Measurements from ENCODE around the gene CLEC3B.

The CLEC3B gene

GRCh38 chr3:45082142-45082538 is 56.0 kb downstream of the CLEC3B start:
- H3K4me2 ChIP-seq (ENCODE audit: low read depth, low read length, poor library complexity, severe bottlenecking) = no peak overlapping the region
- no peaks in the 10 kb centered on the region for H3F3A ChIP-seq (ENCODE audit: low read depth)
- no peaks in the 10 kb centered on the region for H3K9me3 ChIP-seq (ENCODE audit: insufficient read depth, low read depth, low read length)
- H3K79me2 ChIP-seq (ENCODE audit: insufficient read depth, low read length) = no peaks in the 10 kb centered on the region
- H3K9me2 ChIP-seq (replicated peaks; ENCODE audit: low read depth, low read length) = no peaks in the 10 kb centered on the region
- no peaks in the 10 kb centered on the region for H4K20me1 ChIP-seq (ENCODE audit: insufficient read depth, low read length, poor library complexity, severe bottlenecking)
- no peak for TF ChIP-seq CTCF (conservative IDR thresholded peaks at IDR 0.05; ENCODE audit: low read length)
- TF ChIP-seq EZH2phosphoT487 (IDR thresholded peaks at IDR 0.05; ENCODE audit: borderline replicate concordance) = no peak
- no peak overlapping the region for H3K9ac ChIP-seq (ENCODE audit: low read depth, low read length, poor library complexity, severe bottlenecking)
- no peaks in the 10 kb centered on the region for H3K36me3 ChIP-seq (ENCODE audit: insufficient read depth, low read length)
- no peak overlapping the region for H2AFZ ChIP-seq (ENCODE audit: low read length)
- peaks cover 14% of the 10 kb centered on the region for H3K4me1 ChIP-seq (ENCODE audit: insufficient read depth, low read length, poor library complexity, severe bottlenecking)
- H3K27me3 ChIP-seq (ENCODE audit: insufficient read depth, low read length, poor library complexity, severe bottlenecking) = no peaks in the 10 kb centered on the region
- H3K4me3 ChIP-seq (ENCODE audit: low read length, poor library complexity, severe bottlenecking) = no peak overlapping the region

- Histone ChIP-seq H2AFZ (ENCODE audit: low read length) (no peak overlapping the region), H3K9me3 (ENCODE audit: insufficient read depth, low read depth, low read length) (no peaks in the 10 kb centered on the region), H3K79me2 (ENCODE audit: insufficient read depth, low read length) (no peaks in the 10 kb centered on the region), H3K9ac (ENCODE audit: low read depth, low read length, poor library complexity, severe bottlenecking) (no peak overlapping the region), H3K36me3 (ENCODE audit: insufficient read depth, low read length) (no peaks in the 10 kb centered on the region), H3K4me1 (ENCODE audit: insufficient read depth, low read length, poor library complexity, severe bottlenecking) (peaks cover 14% of the 10 kb centered on the region), H3K4me3 (ENCODE audit: low read length, poor library complexity, severe bottlenecking) (no peak overlapping the region), H3F3A (ENCODE audit: low read depth) (no peaks in the 10 kb centered on the region), H3K9me2 (replicated peaks; ENCODE audit: low read depth, low read length) (no peaks in the 10 kb centered on the region), H3K27me3 (ENCODE audit: insufficient read depth, low read length, poor library complexity, severe bottlenecking) (no peaks in the 10 kb centered on the region), H3K4me2 (ENCODE audit: low read depth, low read length, poor library complexity, severe bottlenecking) (no peak overlapping the region), H4K20me1 (ENCODE audit: insufficient read depth, low read length, poor library complexity, severe bottlenecking) (no peaks in the 10 kb centered on the region)
- TF ChIP-seq EZH2phosphoT487 (IDR thresholded peaks at IDR 0.05; ENCODE audit: borderline replicate concordance) (no peak), CTCF (conservative IDR thresholded peaks at IDR 0.05; ENCODE audit: low read length) (no peak)
Observed at GRCh38 chr3:45083023-45083422, 56.9 kb downstream of the CLEC3B start.

GRCh38 chr3:45084361-45084760 is 58.3 kb downstream of the CLEC3B start:
- Histone ChIP-seq H3K9me2 (replicated peaks; ENCODE audit: low read depth, low read length) (no peaks in the 10 kb centered on the region), H3K9ac (ENCODE audit: low read depth, low read length, poor library complexity, severe bottlenecking) (no peak overlapping the region), H3K4me1 (ENCODE audit: insufficient read depth, low read length, poor library complexity, severe bottlenecking) (peaks cover 10% of the 10 kb centered on the region), H3K79me2 (ENCODE audit: insufficient read depth, low read length) (no peaks in the 10 kb centered on the region), H3K4me3 (ENCODE audit: low read length, poor library complexity, severe bottlenecking) (no peak overlapping the region), H3K36me3 (ENCODE audit: insufficient read depth, low read length) (no peaks in the 10 kb centered on the region), H3K27me3 (ENCODE audit: insufficient read depth, low read length, poor library complexity, severe bottlenecking) (no peaks in the 10 kb centered on the region), H3K4me2 (ENCODE audit: low read depth, low read length, poor library complexity, severe bottlenecking) (no peak overlapping the region), H4K20me1 (ENCODE audit: insufficient read depth, low read length, poor library complexity, severe bottlenecking) (no peaks in the 10 kb centered on the region), H3K9me3 (ENCODE audit: insufficient read depth, low read depth, low read length) (no peaks in the 10 kb centered on the region), H3F3A (ENCODE audit: low read depth) (no peaks in the 10 kb centered on the region), H2AFZ (ENCODE audit: low read length) (no peak overlapping the region)
- TF ChIP-seq EZH2phosphoT487 (IDR thresholded peaks at IDR 0.05; ENCODE audit: borderline replicate concordance) = no peak
- TF ChIP-seq CTCF (conservative IDR thresholded peaks at IDR 0.05; ENCODE audit: low read length) = no peak

Measured in Loucy (cell line).